ENCODE measurements around the gene CLSTN2. TPM values are rescaled to one million over a fixed set of nuclear protein-coding genes. Genes with fewer than 3 reads are reported as not detected.

The CLSTN2 gene
- total and polyA plus RNA-seq, 2 of the 4 experiments (the other 2 are of a cell fraction) = under 0.01 to 0.07 TPM

DNA sequence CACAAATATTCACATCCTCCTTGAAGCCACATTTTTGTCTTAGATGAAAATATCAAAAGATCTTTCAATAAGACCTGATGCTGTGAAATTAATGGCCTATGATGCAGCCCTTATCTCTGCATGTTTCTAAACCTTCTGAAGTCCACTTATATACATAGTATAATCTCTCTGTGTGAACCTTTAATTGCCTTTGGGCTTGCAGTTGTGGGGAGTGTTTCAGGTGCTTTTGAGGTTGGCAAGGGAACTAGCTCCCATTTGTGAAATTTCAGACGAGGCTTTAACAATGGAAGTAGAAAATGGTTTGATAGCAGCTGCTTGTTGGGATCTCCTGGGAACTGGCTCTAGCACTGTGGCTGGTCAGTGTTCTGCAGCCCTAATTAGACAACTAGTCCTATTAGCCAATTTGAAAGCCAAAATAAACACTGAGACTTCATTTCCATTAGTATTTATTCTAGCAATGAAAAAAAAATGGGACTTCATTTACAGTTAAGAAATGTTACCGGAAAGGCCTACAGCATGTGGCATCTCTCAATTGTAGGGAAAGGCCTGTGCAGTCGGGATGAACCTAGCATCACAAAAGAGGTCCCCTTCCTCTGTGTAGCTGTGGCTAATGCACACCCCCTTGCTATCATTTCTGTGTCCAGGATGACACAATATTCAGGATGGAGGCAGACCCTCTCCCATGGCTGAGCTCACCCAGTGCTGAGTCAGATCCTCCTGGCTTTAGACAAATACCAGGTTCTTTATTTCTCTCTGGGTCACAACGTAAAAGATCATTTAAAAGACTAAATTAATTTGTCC lies 602.1 kb downstream of the CLSTN2 start:
- H4K20me1 ChIP-seq (ENCODE audit: insufficient read depth, low read length) = no peaks in the 10 kb centered on the region
- dilution Hi-C loops (cut with HindIII; ENCODE audit: low sequenced_read_pairs, unreplicated experiment) (no loop called here), in situ Hi-C loops (cut with MboI; ENCODE audit: low sequenced_read_pairs) (no loop called here), intact Hi-C loops (cut with micrococcal nuclease) (no loop called here)
- H3K4ac ChIP-seq (ENCODE audit: low read depth, low read length) = no peak overlapping the region
- no peak overlapping the region for H3K4me2 ChIP-seq (ENCODE audit: low read depth, low read length)
- H3K4me3 ChIP-seq (ENCODE audit: insufficient read depth, low read depth, low read length) = no peak overlapping the region
- H3K56ac ChIP-seq (ENCODE audit: extremely low read depth, insufficient read depth, low read length) = no peak overlapping the region
- no peak overlapping the region for H2BK15ac ChIP-seq (ENCODE audit: low read depth, low read length)
- no peak overlapping the region for H2BK20ac ChIP-seq (ENCODE audit: low read depth, low read length)
- no TSS peak for BruUV-seq (replicated peaks)
- H3K9me1 ChIP-seq (ENCODE audit: insufficient read depth, low read length) = no peaks in the 10 kb centered on the region
- no peak overlapping the region for H3K18ac ChIP-seq (ENCODE audit: low read depth, low read length)
- no peaks in the 10 kb centered on the region for H3K4me1 ChIP-seq (ENCODE audit: control insufficient read depth, insufficient read depth, low read length)
- H2AK5ac ChIP-seq (ENCODE audit: low read depth, low read length) = no peak overlapping the region
- H2BK5ac ChIP-seq (ENCODE audit: low read depth, low read length, poor library complexity, severe bottlenecking) = no peak overlapping the region
- DNase-seq (no peak), ATAC-seq (ENCODE audit: low read depth) (no peak)
- no peak overlapping the region for H4K5ac ChIP-seq (ENCODE audit: low read depth, low read length)
- no peak overlapping the region for H3K23ac ChIP-seq (ENCODE audit: low read depth, low read length)
- H2AK9ac ChIP-seq (replicated peaks; ENCODE audit: low read depth, low read length, poor library complexity) = no peak overlapping the region
- no peaks in the 10 kb centered on the region for H3K36me3 ChIP-seq (ENCODE audit: control insufficient read depth, insufficient read depth, low read length)
- H3K9ac ChIP-seq (ENCODE audit: low read depth, low read length) = no peak overlapping the region
- H3K79me1 ChIP-seq (ENCODE audit: low read depth in 1 of 2, low read length in 2 of 2) = no peaks in the 10 kb centered on the region
- H3K9me3 ChIP-seq (ENCODE audit: control insufficient read depth, insufficient read depth, low read length) = peaks cover 4% of the 10 kb centered on the region; the same call in 1 of the 2 replicates
- no peak overlapping the region for H4K91ac ChIP-seq (ENCODE audit: insufficient read depth, low read depth, low read length)
- H3K27me3 ChIP-seq (ENCODE audit: control insufficient read depth, insufficient read depth, low read length) = no peaks in the 10 kb centered on the region
- H3K14ac ChIP-seq (replicated peaks; ENCODE audit: low read depth, low read length) = no peak overlapping the region
- no peak overlapping the region for H2BK120ac ChIP-seq (ENCODE audit: low read depth, low read length)
- no peak overlapping the region for H2AFZ ChIP-seq (replicated peaks; ENCODE audit: low read length, poor library complexity)
- POLR2A ChIA-PET (ENCODE audit: unreplicated experiment) = no interaction called here
- CTCF ChIA-PET = no interaction called here
- TF ChIP-seq, protein P1, sequence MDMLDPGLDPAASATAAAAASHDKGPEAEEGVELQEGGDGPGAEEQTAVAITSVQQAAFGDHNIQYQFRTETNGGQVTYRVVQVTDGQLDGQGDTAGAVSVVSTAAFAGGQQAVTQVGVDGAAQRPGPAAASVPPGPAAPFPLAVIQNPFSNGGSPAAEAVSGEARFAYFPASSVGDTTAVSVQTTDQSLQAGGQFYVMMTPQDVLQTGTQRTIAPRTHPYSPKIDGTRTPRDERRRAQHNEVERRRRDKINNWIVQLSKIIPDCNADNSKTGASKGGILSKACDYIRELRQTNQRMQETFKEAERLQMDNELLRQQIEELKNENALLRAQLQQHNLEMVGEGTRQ (IDR thresholded peaks at IDR 0.05; ENCODE audit: low read depth, low read length) = no peak
- TF ChIP-seq MAZ (IDR thresholded peaks at IDR 0.05; ENCODE audit: borderline replicate concordance, low read depth, low read length) (no peak), MAFK (IDR thresholded peaks at IDR 0.05; ENCODE audit: low read depth, low read length) (no peak), CEBPB (IDR thresholded peaks at IDR 0.05; ENCODE audit: low read depth, low read length) (no peak)
- H3K27ac ChIP-seq (ENCODE audit: insufficient read depth, low read length) = no peak overlapping the region
- no CpG with 5 or more reads among the region's 4 CpGs for WGBS, 2 experiments (ENCODE audit: extremely low coverage in 2 of 2, insufficient read length in 1 of 2)
- no peak overlapping the region for H4K8ac ChIP-seq (ENCODE audit: low read depth in 2 of 2, low read length in 2 of 2)

Measured in IMR-90 (cell line).